Measurements from ENCODE around the gene DIP2A.
A peak's percentile ranks its signal among the peaks of the same experiment; 100 is the strongest.
"Not testable (repeated sequence)": the region's sequence is repeated elsewhere in the genome, so short reads cannot be mapped to it uniquely, and the experiment has no call there.

DIP2A gene

DNA sequence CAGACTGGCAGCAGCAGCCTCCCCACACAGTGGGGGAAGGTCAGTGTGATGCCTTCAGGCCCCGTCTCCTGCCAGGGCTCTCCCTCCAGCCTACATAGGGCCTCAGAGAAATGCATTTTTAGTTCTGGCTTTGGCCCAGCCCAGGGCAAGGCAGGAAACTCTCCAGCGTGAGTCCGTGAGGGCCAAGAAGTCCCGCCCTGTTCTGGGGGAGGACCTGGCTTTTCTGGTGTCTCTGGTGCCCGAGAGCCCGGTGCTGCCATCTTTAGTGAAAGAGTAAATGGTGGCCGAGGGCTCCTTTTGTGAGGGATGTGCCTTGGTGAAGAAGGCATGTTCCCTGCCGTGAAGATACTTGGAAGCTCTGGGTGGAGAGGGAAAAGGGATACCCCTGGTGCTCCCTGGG, 14.8 kb upstream of the DIP2A start:
- DNase-seq (ENCODE audit: low read depth in 2 of 2) = no peak

DNA sequence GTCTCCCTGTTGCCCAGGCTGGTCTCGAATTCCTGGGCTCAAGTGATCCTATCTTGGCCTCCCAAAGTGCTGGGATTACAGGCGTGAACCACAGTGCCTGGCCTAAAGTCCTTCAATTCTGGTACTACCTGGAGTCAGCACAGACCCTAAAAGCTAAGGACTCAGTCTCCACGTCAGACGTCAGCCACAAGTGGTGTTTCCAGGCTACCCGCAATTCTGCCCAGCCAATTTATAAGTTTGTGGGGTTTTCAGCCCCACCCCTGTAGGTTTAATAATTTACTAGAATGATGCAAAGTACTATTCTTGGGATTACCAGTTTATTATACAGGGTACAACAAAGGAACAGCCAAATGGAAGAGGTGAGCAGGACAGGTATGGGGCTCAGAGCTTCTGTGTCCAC, 10.6 kb upstream of the DIP2A start:
- no peak for DNase-seq (ENCODE audit: low read depth in 2 of 2)

DNA sequence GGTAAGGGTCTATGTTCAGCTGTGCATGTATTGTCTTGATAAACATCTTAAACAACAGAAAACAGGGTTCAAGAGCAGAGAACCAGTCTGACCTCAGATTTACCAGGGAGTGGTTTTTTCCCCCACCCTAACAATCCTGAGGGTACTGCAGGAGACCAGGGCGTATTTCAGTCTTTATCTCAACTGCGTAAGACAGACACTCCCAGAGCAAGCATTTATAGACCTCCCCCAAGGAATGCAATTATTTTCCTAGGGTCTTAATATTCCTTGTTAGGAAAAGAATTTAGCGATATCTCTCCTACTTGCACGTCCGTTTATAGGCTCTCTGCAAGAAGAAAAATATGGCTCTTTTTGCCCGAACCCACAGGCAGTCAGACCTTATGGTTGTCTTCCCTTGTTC, 9.8 kb upstream of the DIP2A start:
- DNase-seq (ENCODE audit: low read depth in 2 of 2) = not testable (repeated sequence)

DNA sequence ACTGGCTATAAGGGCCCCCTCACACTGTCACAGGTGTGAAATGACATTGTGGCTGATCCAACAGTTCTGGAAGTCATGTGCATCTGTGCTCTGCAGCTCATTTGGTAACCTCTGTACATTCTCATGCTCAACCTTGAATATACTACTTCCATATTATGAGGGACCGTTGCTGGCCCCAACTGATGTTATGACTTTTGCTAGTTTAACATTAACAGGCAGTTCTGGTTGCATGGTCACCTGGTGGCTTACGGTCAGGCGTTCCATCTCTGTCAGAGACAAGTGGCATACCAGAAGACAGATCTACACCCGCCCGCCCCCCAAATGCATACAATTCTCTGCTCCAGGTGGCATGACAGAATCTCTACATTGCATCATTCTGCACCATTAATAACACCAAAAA, 6.0 kb upstream of the DIP2A start:
- DNase-seq (ENCODE audit: low read depth in 2 of 2) = no peak

DNA sequence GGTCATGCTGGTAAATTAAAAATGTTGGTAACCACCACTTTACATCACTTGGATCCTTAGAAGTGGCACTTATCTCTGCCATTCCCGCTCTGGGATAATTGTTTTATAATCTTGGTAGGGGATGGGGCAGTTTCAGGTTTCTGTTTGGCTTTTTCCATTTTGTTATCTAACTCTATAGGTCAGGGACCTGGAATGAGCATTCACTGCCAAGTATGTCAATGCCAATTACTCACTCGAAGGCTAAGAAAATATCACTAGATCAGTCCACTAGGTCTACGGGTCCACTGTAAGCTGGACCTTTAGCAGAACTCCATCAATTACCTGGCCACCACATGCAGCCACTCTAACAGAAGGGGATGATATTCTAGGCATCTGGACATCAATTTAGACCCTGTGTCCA, 4.5 kb upstream of the DIP2A start:
- no peak for DNase-seq (ENCODE audit: low read depth in 2 of 2)

DNA sequence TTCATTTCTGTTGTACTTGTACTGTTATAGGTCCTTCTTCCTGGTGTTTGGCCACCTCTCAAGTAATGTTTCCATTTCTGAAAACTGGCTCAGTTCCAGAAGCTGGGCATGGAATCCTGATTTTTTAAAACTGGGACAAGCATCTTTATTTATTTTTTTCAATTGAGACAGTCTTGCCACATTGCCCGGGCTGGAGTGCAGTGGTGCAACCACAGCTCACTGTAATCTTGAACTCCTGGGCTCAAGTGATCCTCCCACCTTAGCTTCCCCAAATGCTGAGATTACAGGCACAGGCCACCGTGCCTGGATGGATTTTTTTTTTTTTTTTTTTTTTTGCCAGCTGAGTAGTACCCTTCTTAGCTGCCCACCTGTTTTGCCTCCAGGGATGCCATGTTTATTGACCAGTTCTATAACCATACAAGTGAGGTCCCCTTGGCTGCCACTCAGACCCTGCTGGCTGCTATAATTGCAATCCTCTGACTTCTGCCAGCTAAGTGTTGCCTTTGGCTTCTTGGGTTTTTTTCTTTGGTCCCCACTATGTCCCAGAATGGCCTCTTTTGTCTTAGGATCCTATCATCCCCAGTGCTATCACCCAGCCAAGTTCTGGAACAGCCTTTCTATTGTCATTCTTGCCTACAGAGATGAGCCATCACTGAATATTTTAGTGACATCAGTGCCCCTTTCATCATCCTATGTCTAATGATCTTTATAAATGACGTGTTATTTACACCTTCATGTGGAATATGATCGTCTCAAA, 3.9 kb upstream of the DIP2A start:
- DNase-seq (ENCODE audit: low read depth in 2 of 2) = no peak

DNA sequence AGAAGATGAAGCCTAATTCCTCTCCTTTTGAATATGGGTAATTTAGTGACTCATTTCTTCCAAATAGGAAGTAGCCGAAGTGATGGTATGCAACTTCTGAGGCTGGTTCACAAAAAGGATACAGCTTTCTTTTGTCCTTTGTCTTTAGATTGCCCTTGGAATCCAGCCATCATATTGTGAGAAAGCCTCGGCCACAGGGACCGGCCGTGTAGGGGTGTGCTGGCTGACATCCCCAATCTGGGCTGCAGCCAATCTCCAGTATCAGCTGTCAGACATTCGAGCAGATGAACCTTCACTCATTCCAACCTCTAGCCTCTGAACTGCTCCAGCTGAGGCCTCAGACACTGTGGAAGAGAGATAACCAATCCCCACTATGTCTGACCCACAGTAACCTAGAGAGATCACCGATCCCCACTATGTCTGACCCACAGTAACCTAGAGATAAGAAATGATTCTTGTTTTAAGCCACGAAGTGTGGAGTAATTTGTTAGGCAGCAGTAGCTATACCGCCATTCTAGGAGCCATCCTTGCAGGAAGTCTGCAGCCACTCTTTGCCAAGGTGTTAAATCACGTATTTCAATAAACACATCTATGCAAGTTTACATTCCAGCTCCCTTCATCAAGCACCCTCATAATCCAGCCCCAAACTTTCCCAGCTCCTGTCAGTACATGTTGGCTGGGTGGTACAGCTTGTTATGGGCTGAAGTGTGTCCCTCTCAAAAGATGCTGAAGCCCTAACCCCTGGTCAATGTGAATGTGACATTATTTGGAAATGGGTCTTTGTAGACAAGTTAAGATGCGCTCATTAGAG, 2.9 kb upstream of the DIP2A start:
- DNase-seq (ENCODE audit: low read depth in 2 of 2) = no peak

DNA sequence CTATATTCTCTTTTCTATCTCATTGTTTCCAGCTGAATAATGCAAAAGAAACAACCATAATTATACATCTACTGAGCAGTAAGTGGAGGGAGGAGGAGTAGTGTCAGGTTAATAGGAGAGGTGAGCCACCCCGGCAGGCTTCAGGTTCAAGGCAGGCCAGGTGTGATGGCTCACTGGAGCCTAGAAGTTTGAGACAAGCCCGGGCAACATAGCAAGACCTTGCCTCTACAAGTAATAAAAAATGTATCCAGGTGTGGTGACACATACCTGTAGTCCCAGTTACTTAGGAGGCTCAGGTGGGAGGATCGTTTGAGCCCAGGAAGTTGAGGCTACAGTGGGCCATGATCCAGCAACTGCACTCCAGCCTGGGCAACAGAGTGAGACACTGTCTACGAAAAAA, 1.9 kb upstream of the DIP2A start:
- DNase-seq (ENCODE audit: low read depth in 2 of 2) = no peak

DNA sequence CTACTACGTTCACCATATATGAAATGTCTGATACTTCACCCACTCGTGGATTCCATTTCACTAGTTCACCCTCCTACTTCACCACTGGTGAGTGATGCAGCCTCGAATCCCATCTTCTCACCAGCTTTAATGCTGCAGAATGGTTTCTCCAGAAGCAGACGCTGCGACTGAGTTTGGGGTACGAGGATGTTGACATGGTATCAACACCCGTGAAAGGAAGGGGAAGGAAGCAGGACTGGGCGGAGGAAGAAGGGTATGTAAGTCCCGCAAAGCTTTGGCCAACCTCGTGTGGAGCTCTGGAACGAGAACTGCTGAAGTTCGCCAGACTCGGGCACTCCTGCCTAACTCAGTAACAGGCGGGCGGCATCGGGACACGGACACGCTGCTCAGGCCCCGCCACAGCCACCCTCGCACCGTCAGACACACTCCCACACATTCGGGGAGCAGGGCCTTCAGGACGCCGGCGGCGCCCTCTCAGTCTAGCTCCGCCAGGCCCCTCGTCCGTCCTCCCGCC, 833 bp upstream of the DIP2A start:
- DNase-seq (ENCODE audit: low read depth in 2 of 2) = peak; percentile 28

DNA sequence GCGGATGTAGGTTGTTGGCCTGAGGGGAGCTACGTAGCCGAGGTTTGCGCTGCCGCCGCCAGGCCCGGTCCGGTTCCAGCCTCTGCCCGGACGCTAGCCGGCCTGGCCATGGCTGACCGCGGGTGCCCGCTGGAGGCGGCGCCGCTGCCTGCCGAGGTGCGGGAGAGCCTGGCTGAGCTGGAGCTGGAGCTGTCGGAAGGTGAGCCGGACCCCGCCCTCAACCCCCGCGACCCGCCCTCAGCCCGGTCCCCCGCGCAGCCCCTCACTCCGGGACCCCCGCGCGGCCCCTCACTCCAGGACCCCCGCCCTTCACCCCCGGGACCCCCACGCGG, 299 bp downstream of the DIP2A start:
- no peak for DNase-seq (ENCODE audit: low read depth in 2 of 2)

DNA sequence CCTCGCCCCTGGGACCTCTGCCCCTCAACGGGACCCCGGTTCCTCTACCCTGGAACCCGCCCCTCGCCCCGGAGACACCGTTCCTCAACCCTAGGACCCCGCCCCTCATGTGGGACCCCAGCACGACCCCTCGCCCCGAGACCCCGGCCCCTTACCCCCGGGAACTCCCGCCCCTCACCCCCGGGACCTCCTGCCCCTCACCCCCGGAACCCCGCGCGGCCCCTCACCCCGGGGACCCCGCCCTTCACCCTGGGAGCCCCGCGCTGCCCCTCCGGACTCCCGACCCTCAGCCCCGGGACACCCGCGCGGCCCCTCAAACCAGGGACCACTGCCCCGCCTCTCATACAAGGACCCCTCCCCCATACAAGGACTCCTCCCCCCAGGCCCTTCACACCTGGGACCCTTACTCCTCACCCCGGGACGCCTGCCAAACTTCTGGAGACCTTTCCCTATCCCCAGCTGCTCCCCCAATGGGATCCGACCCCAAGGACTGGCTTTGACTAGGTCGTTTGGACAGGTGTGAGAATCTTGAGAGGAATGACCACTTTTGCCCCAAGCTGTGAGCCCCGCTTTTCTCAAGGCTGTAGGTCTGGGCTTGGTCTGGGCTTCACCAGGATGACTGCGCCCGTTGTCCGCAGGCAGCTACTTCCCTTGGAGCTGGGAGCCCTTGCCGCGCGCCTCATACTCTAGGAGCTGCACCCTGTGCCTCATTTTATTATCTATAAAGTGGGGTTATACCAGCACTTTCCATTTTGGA, 843 bp downstream of the DIP2A start:
- DNase-seq (ENCODE audit: low read depth in 2 of 2) = peak in 1 of 2 donors; percentile 3

DNA sequence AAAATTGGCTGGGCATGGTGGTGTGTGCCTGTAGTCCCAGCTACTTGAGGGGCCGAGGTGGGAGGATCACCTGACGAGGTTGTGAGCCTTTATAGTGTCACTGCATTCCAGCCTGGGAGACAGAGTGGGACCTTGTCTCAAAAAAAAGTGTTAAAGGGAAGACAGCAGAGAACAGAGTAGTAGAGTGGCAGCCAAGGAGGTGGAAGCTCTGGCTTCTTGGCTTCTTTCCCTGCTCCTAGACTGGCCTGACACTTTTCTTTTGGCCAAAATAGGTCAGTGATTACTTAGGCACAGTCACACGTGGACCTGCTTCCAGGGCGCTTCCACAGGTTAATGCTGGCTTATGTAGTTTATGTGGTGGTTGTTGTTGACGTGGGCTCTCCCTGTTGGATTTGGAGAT, 3.2 kb downstream of the DIP2A start:
- DNase-seq (ENCODE audit: low read depth in 2 of 2) = no peak

DNA sequence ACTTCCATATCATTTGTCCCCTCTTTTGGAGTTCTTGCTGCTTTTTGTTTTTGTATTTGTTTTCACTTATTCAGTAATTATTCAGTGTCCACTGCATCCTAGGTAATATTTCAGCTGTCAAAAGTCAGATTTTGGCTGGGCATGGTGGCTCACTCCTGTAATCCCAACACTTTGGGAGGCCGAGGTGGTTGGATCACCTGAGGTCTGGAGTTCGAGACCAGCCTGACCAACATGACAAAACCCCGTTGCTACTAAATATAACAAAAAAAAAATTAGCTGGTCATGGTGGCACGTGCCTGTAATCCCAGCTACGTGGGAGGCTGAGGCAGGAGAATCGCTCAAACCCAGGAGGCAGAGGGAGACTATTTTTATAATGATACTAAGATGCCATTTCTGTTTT, 6.5 kb downstream of the DIP2A start:
- not testable (repeated sequence) for DNase-seq (ENCODE audit: low read depth in 2 of 2)

DNA sequence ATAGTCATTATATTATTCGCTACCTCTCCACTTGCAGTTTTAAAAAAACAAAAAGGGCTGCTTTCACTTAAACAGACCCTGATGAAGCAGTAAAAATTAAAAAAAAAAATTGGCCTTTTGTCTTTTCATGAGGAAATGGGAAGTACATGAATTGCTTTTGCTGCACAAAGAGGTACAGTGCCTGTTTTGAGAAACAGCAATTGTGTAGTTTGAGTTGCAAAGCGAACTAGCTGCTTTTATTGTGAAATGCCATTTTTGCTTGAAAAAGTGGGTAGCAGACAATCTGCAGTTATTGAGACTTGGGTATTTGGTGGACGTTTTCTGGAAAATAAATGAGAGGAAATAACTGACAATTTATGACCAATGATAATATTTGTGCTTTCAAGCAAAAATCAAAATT, 7.0 kb downstream of the DIP2A start:
- DNase-seq (ENCODE audit: low read depth in 2 of 2) = no peak

DNA sequence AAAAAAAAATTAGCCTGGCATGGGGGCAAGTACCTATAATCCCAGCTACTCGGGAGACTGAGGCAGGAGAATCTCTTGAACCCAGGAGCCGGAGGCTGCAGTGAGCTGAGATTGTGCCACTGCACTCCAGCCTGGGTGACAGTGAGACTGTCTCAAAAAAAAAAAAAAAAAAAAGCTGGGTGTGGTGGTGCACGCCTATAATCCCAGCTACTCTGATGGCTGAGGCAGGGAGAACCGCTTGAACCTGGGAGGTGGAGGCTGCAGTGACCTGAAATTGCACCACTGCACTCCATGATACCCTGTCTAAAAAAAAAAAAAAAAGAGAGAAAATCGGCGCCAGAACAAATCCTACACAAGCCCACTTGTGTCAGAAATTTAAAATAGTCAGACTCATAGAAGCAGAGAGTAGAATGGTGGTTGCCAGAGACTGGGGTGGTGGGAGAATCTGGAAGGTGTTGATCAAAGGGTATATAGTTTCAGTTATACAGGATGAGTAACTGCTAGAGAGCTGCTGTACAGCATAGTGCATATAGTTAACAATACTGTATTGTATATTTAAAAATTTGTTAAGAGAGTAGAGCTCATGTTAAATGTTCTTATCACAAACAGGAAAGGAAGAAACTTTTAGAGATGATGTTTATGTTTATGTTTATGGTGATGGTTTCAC, 9.6 kb downstream of the DIP2A start:
- DNase-seq (ENCODE audit: low read depth in 2 of 2) = no peak

DNA sequence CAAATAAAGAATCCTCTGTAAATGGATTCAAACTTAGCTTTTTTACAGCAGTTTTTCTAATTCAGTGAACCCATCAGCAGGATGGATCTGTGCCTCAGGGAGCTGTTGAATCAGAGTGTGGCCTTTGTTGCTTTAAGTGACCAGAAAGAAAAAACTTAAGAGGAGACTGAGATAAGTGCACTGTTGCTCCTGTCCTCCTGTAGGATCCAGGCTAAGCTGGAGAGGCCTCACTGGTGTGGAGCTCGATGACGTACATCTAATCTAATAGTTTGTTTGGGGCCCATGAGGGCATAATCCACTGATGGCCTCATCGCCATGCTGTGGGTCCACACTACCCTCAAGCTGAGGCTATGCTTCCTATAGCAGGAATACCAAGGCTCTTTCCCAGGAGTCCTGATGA, 10.6 kb downstream of the DIP2A start:
- no peak for DNase-seq (ENCODE audit: low read depth in 2 of 2)

DNA sequence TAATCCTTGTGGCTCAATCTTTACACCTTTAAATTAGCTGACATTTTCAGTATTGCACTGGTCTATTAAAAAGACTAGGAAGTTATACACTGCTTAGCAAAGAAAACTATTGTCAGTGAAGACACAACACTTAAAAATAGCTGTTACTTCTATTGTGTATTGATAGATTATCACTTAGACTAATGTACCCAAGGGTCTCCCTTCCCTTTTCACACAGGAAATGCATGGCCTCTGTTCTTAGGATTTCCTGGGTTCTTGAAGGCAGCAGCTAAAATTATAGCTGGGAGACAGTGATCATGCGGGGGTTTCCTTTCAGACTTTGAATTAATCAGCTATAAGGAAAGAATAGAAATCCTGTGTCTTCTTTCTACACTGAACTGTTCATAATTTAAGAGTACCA, 12.8 kb downstream of the DIP2A start:
- no peak for DNase-seq (ENCODE audit: low read depth in 2 of 2)

DNA sequence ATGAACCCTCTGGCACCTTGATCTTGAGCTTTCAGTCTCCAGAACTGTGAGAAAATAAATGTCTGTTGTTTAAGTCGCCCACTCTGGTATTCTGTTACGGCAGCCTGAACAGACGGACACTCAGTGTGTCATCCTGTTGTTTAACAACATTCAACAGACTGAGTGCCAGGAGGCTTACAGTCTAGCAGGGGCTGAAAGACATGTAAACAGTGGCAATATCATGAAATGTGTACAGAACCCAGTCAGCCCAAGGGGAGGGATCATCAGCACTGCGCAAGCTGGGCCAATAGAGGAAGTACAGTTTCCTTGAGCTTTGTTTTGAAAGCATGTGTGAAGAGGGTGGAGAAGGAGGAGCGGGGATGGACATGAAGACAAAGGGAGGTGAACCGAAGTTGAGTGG, 13.6 kb downstream of the DIP2A start:
- DNase-seq (ENCODE audit: low read depth in 2 of 2) = no peak

DNA sequence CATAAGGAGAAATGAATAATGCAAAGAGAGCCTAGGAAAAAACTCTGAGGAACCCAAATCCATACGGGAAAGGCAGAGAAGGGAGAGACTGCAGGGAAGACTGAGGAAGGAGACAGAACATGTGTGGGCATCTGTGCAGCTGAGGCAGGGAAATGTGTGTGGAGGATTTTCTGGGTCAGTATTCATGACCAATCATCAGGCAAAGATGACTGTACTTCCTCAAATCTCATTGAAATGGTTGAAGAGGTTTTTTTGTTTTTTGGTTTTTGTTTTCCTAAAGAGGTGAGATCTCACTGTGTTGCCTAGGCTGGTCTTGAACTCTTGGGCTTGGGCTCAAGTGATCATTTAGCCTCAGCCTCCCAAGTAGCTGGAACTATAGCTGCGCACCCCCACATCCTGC, 15.7 kb downstream of the DIP2A start:
- no peak for DNase-seq (ENCODE audit: low read depth in 2 of 2)

DNA sequence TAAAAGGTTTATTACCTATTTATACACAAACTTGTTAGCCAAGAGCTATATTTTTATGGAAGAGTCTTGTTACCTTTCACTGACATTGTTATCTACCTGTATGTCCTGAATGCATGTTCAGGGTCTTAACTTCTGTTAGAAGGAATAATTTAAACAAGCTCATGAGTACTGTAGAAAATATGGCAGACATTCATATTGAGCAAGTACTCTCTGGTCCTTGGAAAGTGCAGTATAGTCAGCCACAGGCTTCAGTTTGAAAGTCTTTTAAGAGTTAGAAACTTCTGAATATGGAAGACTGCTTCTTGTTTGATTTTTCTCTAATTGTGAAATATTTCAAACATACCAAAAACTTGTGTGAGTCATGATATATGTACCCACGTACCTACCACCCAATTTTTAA, 16.6 kb downstream of the DIP2A start:
- no peak for DNase-seq (ENCODE audit: low read depth in 2 of 2)

DNA sequence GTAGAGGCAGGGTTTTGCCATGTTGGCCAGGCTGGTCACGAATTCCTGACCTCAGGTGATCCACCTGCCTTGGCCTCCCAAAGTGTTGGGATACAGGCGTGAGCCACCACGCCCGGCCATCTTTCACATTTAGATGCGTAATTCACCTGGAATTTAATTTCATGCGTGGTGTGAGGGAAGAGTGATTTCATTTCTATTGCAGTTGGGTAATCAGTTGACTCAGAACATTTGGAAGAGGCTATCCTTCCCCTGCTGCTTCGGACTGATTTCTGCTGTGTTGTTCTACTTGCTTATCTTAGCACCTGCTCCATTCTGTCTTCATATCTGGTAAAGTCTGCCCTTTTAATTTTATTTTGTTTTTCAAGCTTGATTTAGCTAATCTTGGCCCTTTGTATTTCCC, 19.1 kb downstream of the DIP2A start:
- DNase-seq (ENCODE audit: low read depth in 2 of 2) = no peak

DNA sequence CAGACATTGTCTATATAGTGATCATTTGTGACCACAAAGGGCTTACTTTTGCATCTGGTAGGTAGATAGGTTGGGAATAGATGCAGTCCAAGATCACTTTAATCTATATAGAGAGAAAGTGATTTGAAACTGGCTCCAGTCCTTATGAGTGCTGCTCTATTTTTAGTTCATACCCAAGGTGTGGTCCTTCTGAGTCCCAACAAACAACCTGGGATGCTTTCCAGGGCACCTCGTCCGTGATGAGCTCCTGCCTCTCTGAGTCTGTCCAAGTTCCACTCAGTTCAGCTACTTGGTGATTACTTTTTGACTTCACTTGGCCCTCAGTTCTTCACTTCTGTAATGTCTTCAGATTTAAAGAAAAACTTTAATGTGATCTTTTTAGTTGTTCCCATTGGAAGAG, 20.2 kb downstream of the DIP2A start:
- DNase-seq (ENCODE audit: low read depth in 2 of 2) = no peak
